HG03103 (cell line): ENCODE data around the gene LRP5.

Experiments used
- ATAC-seq: cut with Tn5 transposase; IDR thresholded peaks from one replicate; pipeline ENCODE4 v1.9.1; 2021; ENCODE audit warnings: low read depth; ENCODE audit not compliant: unreplicated experiment

LRP5 gene

GRCh38 chr11:68327586-68328370 lies 15.4 kb downstream of the LRP5 start:
- ATAC-seq, result no peak

- no peak for ATAC-seq
These were observed 16.1 kb downstream of the LRP5 start for GRCh38 chr11:68328374-68329091.

- ATAC-seq, result no peak
These were observed 17.1 kb downstream of the LRP5 start for GRCh38 chr11:68329536-68329935.

- ATAC-seq, result no peak
These were observed 17.7 kb downstream of the LRP5 start for GRCh38 chr11:68329978-68330699.

- no peak for ATAC-seq
These were observed 18.4 kb downstream of the LRP5 start for GRCh38 chr11:68330700-68331337.

GRCh38 chr11:68331338-68331947 lies 19.1 kb downstream of the LRP5 start:
- ATAC-seq, result no peak

GRCh38 chr11:68332186-68332585 lies 19.8 kb downstream of the LRP5 start:
- ATAC-seq, result no peak

GRCh38 chr11:68333173-68333572 lies 20.8 kb downstream of the LRP5 start:
- no peak for ATAC-seq

- no peak for ATAC-seq
These were observed 22.5 kb downstream of the LRP5 start for GRCh38 chr11:68334923-68335322.

GRCh38 chr11:68335683-68336082 lies 23.3 kb downstream of the LRP5 start:
- ATAC-seq, result no peak

GRCh38 chr11:68336716-68337115 lies 24.3 kb downstream of the LRP5 start:
- no peak for ATAC-seq

GRCh38 chr11:68337399-68337835 lies 25.0 kb downstream of the LRP5 start:
- no peak for ATAC-seq

GRCh38 chr11:68338051-68338780 lies 25.8 kb downstream of the LRP5 start:
- ATAC-seq, result no peak

GRCh38 chr11:68340003-68340767 lies 27.8 kb downstream of the LRP5 start:
- ATAC-seq, result no peak

- ATAC-seq, result no peak
These were observed 28.6 kb downstream of the LRP5 start for GRCh38 chr11:68340784-68341556.

- no peak for ATAC-seq
These were observed 29.4 kb downstream of the LRP5 start for GRCh38 chr11:68341557-68342458.

GRCh38 chr11:68342459-68343158 lies 30.2 kb downstream of the LRP5 start:
- ATAC-seq, result no peak
